Activated T-cell treated with anti-CD3 and anti-CD28 coated beads, Interleukin-2, amount 50 U/mL, for 72 hours (primary cell): Measurements from ENCODE around the gene PRAC1. TPM values are rescaled to one million over a fixed set of nuclear protein-coding genes. Genes with fewer than 3 reads are reported as not detected.

ENCODE experiments used
- ATAC-seq, 2 donors: fragments of 150-1000 bp; cut with Tn5 transposase; replicated peaks in 1 of 2; 2 replicates each; pipeline ENCODE4 v1.10.0; 2021; ENCODE audit warnings: moderate library complexity in 2 of 2, mild to moderate bottlenecking in 1 of 2
- DNase-seq, 2 donors: peaks; one replicate each; pipeline ENCODE4 v3.0.0; 2021 to 2022; ENCODE audit warnings: mixed read lengths in 1 of 2
- H3K27ac Mint-ChIP-seq: one replicate; pipeline ENCODE4 v1.8.0; 2022; ENCODE audit warnings: mild to moderate bottlenecking, moderate library complexity, mixed read lengths
- H3K27me3 Mint-ChIP-seq: one replicate; pipeline ENCODE4 v1.8.0; 2022; ENCODE audit warnings: low read depth, mixed read lengths
- H3K36me3 Mint-ChIP-seq, 2 donors: one replicate each; pipeline ENCODE4 v1.8.0; 2022; ENCODE audit warnings: mixed read lengths in 2 of 2, mild to moderate bottlenecking in 1 of 2; ENCODE audit not compliant: insufficient read depth in 2 of 2
- H3K4me1 Mint-ChIP-seq: one replicate; pipeline ENCODE4 v1.8.0; 2022; ENCODE audit warnings: low read depth, mixed read lengths
- H3K4me3 Mint-ChIP-seq, 2 donors: one replicate each; pipeline ENCODE4 v1.8.0; 2022; ENCODE audit warnings: mild to moderate bottlenecking in 2 of 2, mixed read lengths in 2 of 2, moderate library complexity in 2 of 2
- H3K9me3 Mint-ChIP-seq, 2 donors: one replicate each; pipeline ENCODE4 v1.8.0; 2022; ENCODE audit warnings: mixed read lengths in 2 of 2
- total RNA-seq, 2 donors: library from RNA; stranded (reverse); gene quantifications; one replicate each; pipeline ENCODE4 v1.2.3, GENCODE V29; 2022

PRAC1 gene
- total RNA-seq, 2 donors from 2014 or later: not detected

DNA sequence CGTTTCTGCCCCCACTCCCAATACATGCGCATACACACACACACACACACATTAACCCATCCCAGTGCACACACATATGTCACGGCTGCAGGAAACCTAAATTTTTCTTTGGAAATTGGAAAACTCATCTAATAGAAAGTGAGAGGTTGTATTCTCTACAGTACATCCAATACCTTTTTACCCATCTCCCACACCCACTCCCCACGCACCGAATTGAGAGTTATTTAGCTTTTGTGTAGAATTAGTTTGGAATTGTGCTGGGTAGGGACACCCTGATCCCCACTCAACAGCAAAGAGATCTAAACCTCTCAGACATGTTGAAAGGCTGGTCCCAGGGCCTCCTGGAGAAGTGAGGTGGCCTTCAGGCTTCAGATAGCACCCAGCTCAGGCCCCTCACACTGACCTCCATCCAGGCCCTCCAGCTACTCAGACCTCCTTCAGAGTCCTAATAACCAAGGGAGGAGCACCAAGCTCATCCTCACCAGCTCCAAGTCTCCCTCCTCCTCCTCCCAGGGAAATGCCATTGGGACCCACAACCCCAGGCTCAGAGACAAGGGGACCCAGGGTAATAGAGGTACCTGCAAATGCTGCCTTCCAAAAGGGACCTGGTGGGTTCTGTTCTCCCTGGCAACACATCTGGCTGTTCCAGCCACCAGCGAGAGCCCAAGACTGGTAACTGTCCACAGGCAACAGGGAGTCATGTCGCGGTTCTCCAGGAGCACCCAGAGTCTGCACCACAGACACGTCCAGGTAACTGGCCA lies 5.3 kb upstream of the PRAC1 start:
- H3K4me3 Mint-ChIP-seq: peak overlapping the region; percentile 67 to 80

DNA sequence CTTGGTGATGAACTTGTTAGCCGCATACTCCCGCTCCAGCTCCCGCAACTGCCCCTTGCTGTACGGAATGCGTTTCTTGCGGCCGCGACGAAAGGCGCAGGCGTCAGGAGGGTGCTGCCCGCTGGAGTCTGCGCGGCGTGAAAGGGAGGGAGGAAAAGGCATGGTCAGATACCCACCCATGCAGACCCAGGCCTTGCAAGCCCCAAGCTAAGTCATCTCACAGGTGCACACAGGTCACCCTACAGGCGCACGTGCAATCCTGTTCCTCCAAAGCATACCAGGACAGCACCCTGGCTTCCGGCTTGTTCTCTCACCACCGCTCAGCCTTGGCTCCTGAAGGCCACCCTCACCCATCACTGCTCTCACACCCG lies 4.6 kb upstream of the PRAC1 start:
- H3K9me3 Mint-ChIP-seq: no peaks in the 10 kb centered on the region
- no peak overlapping the region for H3K27ac Mint-ChIP-seq
- DNase-seq (no peak), ATAC-seq (no peak)
- peaks cover 60% of the 10 kb centered on the region for H3K4me1 Mint-ChIP-seq
- no peak overlapping the region for H3K4me3 Mint-ChIP-seq
- no peaks in the 10 kb centered on the region for H3K36me3 Mint-ChIP-seq
- H3K27me3 Mint-ChIP-seq: peaks cover 99% of the 10 kb centered on the region

More for the DNA sequence above, 5.3 kb upstream of the PRAC1 start:
- Mint-ChIP-seq H3K27ac (no peak overlapping the region), H3K36me3 (no peaks in the 10 kb centered on the region), H3K27me3 (peaks cover 99% of the 10 kb centered on the region), H3K9me3 (no peaks in the 10 kb centered on the region), H3K4me1 (peaks cover 54% of the 10 kb centered on the region)
- no peak for DNase-seq
- no peak for ATAC-seq

DNA sequence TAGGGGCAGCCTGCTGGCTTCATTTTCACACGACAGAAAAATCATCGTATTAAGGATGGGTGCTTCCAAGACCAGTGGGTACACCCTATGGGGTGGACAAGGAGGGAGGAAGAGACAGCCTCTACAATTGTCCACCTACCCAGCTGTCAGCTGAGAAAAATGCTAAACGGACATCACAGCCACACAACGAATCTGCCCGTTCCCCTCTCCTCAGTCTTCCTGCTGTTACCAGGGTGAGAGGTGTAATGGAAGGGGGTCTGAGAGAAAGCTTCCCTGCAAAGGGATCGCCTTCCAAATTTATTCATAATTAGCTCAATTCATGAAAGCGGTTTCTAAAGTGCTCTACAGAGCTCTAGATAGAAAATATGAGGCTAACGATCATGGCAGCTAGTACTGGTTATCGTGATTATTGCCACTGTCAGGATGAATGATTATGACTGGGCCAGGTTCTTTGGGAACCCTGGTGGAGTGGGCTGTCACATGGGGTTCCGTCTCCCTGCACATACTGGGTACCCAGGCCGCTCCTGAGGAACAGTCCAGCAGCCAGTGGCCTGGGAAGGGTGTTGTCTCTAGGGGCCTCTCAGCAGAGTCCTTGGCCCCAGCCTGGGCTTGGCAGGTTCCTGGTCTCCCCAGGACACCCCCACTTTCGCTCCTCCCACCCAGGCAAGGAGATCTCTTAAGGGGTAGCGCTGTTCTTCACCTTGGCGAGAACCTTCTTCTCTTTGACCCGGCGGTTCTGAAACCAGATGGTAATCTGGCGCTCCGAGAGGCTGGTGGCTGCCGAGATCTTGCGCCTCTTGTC lies 4.0 kb upstream of the PRAC1 start:
- H3K36me3 Mint-ChIP-seq: no peaks in the 10 kb centered on the region

DNA sequence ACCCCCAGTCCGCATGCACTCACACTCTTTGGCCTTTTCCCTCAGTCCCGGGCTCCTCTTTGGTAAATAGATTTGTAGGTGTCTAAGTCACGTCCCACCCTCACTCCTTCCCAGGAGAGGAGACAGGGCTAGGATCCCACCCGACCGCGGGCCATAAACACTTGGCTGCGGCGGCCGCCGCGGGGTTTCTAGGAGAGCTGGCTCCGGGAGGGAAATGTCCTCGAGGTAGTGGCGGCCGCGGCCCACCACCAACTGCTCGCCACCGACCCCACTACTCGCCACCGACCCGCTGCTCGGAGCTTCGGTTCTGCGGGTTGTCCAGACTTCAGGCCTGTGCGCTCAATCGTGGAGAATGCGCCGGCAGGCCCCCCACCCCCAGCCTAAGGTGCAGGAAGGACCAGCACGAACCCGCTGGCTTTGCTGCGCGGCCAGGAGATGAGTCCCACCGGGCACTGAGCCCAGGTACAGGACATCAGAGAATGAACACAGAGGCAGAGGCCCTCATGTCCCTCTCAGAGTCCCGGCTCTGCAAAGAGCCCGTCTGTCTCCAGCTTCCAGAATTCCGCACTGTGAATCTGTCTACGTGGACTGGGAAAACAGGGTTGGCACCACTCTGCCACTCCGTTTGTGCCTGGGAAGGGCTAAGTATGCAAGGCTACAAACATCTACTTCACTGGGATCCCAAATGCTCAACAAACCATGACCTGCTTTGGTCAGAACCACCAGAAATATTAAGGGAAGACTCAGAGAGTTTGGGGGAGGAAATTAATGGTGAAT lies 3.2 kb upstream of the PRAC1 start:
- no peaks in the 10 kb centered on the region for H3K9me3 Mint-ChIP-seq
- no peaks in the 10 kb centered on the region for H3K36me3 Mint-ChIP-seq
- ATAC-seq (no peak), DNase-seq (no peak)
- H3K27me3 Mint-ChIP-seq: peaks cover 99% of the 10 kb centered on the region
- peaks cover 66% of the 10 kb centered on the region for H3K4me1 Mint-ChIP-seq
- H3K27ac Mint-ChIP-seq: no peak overlapping the region
- H3K4me3 Mint-ChIP-seq: peak overlapping the region; percentile 81 to 90

More for the DNA sequence above, 4.0 kb upstream of the PRAC1 start:
- no peak for ATAC-seq
- H3K27ac Mint-ChIP-seq: no peak overlapping the region
- no peak for DNase-seq
- H3K4me1 Mint-ChIP-seq: peaks cover 60% of the 10 kb centered on the region
- H3K4me3 Mint-ChIP-seq: no peak overlapping the region
- peaks cover 99% of the 10 kb centered on the region for H3K27me3 Mint-ChIP-seq
- no peaks in the 10 kb centered on the region for H3K9me3 Mint-ChIP-seq

DNA sequence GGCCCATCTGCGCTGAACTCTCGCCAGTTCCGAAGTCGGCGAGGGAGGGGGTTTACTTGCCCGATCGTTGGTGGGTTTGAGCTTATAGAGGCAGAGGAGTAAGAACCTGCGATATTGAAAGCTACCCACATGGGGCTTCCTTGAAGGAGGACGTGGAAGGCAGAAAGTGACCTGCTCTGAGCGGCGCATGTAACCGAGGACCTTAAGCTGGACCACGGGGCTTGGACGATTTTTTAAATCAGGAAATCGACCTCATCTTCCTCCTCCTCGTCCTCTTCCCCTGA lies 2.6 kb upstream of the PRAC1 start:
- Mint-ChIP-seq H3K27me3 (peaks cover 99% of the 10 kb centered on the region), H3K4me3 (peak overlapping the region; percentile 81 to 90), H3K36me3 (no peaks in the 10 kb centered on the region), H3K4me1 (peaks cover 71% of the 10 kb centered on the region), H3K9me3 (no peaks in the 10 kb centered on the region), H3K27ac (no peak overlapping the region)
- DNase-seq (no peak), ATAC-seq (peak; percentile 25)

DNA sequence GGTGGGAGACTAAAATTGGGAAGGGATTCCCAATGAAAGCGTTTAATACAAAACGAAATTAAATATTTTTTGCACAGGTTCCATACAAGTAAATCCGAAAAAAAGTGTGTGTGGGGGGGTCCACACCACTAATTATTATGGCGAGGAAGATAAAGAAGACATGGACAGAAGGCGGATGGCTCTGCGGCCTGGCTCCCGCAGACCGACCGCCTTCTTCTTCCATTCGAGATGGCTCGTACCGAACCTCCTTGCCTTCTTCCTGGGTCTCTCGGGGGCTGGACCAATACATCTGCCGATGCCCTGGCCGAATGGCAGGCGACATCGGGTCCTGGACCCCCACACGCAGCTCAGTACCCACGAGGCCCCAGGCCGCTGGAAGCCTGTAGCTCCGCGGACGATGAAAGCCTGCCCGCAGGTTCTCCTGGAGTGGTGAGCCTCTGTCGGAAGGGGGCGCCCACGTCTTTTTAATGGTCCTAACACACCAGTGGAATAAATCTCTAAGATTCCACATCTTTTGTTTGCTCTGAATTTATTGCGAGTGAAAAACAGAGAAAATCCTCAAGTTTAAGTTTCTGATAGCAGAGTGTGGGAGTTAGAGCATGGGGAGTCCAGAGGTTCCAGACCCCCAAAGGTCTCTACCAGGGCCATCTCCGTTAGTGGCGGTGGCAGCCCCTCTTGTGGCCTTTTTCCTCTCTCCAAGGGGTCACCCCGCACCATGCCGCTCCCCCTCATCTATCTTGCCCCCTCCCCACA lies 2.1 kb upstream of the PRAC1 start:
- ATAC-seq (peak; percentile 82 to 83), DNase-seq (peak; percentile 83 to 88)
- Mint-ChIP-seq H3K27ac (peak overlapping the region; percentile 88), H3K4me1 (peaks cover 73% of the 10 kb centered on the region), H3K9me3 (no peaks in the 10 kb centered on the region), H3K4me3 (peak overlapping the region; percentile 81 to 90), H3K27me3 (peaks cover 99% of the 10 kb centered on the region), H3K36me3 (no peaks in the 10 kb centered on the region)

DNA sequence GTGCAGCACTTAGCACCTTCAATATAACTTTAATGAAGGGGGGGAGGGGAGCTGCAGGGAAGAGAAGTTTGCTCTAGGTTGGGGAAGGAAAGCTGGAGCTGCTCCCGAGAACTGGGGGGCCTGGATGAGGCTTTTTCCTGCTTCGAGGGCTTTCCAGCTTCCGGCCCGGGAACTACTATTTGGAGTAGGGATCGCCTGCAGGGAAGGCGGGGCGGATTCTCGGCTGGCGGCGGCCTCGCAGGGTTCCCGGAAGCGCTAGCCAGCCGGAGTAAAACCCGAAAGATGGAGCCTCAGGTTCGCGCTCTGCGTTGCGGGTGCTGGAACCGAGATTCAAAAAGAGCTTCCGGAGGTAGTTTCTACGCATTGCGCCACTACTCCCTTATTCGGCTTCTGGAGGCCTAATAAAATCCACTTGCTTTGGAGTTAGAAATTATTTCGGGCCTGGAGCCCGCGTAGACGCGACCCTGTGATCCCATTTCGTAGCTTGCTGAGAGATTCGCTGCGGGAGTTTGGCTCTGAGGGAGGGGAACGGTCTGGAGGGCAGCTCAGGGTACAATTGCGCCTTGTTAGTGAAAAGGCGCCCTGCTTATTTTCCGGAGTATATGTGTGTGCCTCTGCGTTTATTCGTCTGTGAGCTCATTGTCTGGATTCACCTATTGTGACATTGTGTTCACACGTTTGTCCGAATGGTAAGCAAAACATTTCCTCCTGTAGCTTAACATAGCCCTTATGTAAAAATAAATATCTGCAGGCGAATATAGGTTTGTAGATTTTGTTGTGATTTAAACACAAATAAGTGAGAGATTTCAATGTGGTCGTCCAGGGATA lies 1.3 kb upstream of the PRAC1 start:
- no peak for ATAC-seq
- Mint-ChIP-seq H3K27ac (peak overlapping the region; percentile 88), H3K36me3 (no peaks in the 10 kb centered on the region), H3K9me3 (no peaks in the 10 kb centered on the region), H3K4me1 (peaks cover 72% of the 10 kb centered on the region), H3K4me3 (peak overlapping the region; percentile 81 to 90), H3K27me3 (peaks cover 99% of the 10 kb centered on the region)
- DNase-seq: no peak

DNA sequence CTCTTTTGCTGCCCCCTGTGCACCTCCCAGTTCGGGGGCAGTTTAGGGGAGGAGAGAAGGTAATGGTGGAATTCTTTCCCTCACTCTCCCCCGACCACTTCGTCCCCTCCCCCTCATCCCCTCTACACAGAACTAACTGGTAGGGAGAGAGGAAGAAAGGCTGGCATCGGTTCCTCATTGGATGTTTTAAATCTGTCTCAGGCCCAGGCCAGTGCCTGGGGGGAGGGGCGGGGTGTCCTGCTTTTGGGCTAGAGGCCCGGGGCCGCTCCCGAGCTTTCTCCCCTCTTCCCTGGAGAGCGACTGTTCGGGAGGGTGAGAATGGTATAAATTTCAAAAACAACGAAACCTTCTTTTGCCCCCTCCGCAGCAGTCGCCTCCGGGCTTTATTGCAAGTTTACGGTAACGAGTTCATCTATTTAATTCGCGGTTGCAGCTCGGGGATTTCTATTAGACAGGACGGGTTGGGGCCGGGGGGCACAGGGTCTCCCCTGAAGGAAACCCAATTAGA lies 651 bp upstream of the PRAC1 start, which contains the start of gene PRAC2:
PRAC2 (plus strand) TSS at position 271 of the 508 bp plus-strand sequence. CDS start 1,226 bp downstream, outside the sequence.
- no peaks in the 10 kb centered on the region for H3K36me3 Mint-ChIP-seq
- peaks cover 100% of the 10 kb centered on the region for H3K27me3 Mint-ChIP-seq
- H3K4me3 Mint-ChIP-seq: peak within 1 kb of the TSS; percentile 81 to 90
- ATAC-seq (no peak), DNase-seq (no peak)
- H3K27ac Mint-ChIP-seq: peak within 1 kb of the TSS; percentile 88
- H3K4me1 Mint-ChIP-seq: peaks cover 72% of the 10 kb centered on the region
- no peaks in the 10 kb centered on the region for H3K9me3 Mint-ChIP-seq

DNA sequence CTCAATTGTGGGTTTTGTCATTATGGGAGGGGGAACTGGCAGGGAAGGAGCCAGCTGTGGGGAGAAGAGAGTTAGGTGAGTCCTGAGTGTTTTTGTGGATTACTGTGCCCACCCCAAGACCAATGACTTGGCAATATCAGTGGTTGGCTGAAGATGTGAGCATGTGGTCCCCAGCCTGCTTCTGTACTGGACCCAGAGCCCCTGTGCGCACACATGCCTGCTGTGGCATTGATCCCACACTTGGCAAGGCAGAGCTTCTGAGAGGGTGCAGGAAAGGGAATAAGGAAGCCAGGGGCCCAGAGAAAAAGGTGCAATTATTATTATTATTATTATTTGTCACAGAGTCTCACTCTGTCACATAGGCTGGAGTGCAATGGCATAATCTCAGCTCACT lies 1.3 kb downstream of the PRAC1 start:
- H3K27ac Mint-ChIP-seq: no peak overlapping the region

DNA sequence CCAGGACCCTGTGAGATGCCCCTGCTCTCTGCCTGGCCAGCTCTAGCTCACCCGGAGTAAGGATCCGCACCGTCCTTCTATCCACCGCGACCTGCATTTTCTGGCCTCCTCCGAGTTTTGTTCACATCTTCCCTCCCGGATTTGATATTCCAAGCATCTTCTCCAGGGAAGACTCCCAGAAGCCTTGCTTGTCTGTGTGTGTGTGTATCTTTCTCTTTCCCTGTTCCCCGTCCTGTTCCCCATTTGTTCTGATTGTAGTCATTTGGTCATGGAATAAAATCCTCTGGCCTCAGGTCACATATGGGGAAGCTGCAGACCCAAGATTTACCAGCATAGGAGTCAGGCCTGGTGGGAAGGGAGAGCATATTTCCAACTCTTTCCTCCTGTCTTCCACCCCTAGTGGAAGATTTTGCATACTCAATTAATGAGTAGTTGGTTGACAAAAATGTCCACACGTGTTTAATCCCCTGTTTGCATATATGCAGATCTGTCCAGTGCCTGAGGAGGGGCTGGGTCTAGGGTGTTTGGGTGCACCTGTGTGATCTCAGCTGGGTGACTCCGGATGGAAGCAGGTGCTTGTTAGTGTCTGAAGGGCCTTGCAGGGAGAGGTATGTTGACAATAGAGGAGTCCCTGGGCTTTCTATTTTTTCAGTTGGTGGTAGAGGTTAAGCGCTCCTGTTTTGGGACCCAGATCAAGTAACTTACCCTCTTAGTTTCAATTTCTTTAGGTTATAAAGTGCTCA lies 1.9 kb downstream of the PRAC1 start:
- H3K4me3 Mint-ChIP-seq: no peak overlapping the region
- no peaks in the 10 kb centered on the region for H3K9me3 Mint-ChIP-seq
- H3K36me3 Mint-ChIP-seq: no peaks in the 10 kb centered on the region

More for the DNA sequence above, 1.3 kb downstream of the PRAC1 start:
- H3K9me3 Mint-ChIP-seq: no peaks in the 10 kb centered on the region
- peaks cover 100% of the 10 kb centered on the region for H3K27me3 Mint-ChIP-seq
- H3K4me3 Mint-ChIP-seq: no peak overlapping the region
- H3K36me3 Mint-ChIP-seq: no peaks in the 10 kb centered on the region
- peaks cover 74% of the 10 kb centered on the region for H3K4me1 Mint-ChIP-seq
- DNase-seq: no peak
- no peak for ATAC-seq

DNA sequence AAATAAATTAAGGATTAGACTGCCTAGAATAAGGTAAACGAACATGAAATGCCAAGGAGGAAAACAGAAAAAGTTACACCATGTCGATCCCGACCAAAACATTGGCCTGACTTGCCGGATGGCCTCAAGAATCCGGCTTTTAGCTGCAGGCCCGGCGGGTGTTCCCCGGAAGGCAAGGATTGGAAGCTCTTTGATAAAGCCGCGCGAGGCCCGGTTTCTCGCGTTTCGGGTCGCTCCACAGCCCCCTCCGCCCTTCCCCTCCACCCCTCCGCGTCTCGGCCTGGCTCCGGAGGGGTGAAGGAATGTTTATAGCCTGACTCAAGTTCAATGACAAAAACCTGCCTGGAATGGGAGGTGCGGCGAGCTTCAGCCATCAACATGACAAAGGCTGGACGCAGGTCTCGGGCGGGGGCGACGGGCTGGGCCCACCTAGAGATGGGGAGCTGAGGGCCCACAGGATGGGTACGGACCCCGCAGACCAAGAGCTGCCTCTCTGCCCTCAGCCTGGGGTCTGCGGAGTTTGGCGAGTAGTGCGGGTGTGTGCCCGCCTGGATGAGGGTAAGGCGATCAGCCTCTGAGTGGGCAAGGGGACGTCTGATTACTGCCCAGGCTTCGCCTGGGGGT lies 2.6 kb downstream of the PRAC1 start:
- H3K4me3 Mint-ChIP-seq: peak overlapping the region in 1 of 2 donors; percentile 81
- H3K27me3 Mint-ChIP-seq: peaks cover 87% of the 10 kb centered on the region
- H3K4me1 Mint-ChIP-seq: peaks cover 61% of the 10 kb centered on the region
- no peak overlapping the region for H3K27ac Mint-ChIP-seq
- H3K9me3 Mint-ChIP-seq: no peaks in the 10 kb centered on the region
- no peak for ATAC-seq
- no peaks in the 10 kb centered on the region for H3K36me3 Mint-ChIP-seq
- no peak for DNase-seq

More for the DNA sequence above, 1.9 kb downstream of the PRAC1 start:
- Mint-ChIP-seq H3K27me3 (peaks cover 94% of the 10 kb centered on the region), H3K27ac (peak overlapping the region; percentile 3), H3K4me1 (peaks cover 68% of the 10 kb centered on the region)
- DNase-seq: no peak
- ATAC-seq: no peak
